GM19023 (cell line): Measurements from ENCODE around the gene DBX2.
"Not testable (repeated sequence)": the region's sequence is repeated elsewhere in the genome, so short reads cannot be mapped to it uniquely, and the experiment has no call there.

Experiments used
- ATAC-seq: cut with Tn5 transposase; IDR thresholded peaks from one replicate; pipeline ENCODE4 v1.9.1; 2021; ENCODE audit warnings: mild to moderate bottlenecking, moderate library complexity; ENCODE audit not compliant: unreplicated experiment

Gene DBX2

GRCh38 chr12:45050751-45051571, at the start of gene DBX2:
Gene DBX2, minus strand, starts transcription at chr12:45051099. Its CDS starts 172 bp downstream, at chr12:45050927.
- ATAC-seq, result no peak

DNA sequence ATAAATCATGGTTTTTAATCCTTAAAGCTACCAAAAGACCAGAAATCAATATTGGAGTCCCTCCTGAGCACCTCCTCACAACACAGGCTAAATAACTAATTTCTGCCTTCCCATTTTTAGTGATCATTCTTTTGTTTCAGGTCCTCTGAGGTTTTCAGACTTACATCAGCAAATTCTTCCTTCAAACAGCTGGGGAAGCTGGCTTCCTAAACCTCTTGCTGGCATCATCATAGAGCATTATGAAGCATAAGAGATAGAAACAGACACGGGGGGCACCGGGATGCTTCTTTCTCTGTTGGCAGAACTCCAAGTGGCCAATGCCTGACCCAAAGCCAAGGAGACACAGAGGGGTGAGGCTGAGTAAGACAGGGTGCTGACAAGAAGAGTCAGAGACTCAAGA, 47.9 kb upstream of the DBX2 start:
- no peak for ATAC-seq

DNA sequence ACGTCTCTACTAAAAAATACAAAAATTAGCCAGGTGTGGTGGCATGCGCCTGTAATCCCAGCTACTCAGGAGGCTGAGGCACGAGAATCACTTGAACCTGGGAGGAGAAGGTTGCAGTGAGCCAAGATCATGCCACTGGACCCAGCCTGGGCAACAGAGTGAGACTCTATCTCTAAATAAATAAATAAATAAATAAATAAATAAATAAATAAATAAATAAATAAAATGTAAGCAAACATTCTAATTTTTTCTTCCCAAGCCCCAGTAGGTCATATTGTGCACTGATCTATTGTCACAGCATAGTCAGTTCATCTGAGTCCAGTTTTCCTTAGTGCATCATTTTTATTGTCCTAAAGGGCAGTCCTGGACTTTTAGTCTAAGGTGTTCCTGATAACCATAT, 44.5 kb upstream of the DBX2 start:
- not testable (repeated sequence) for ATAC-seq

DNA sequence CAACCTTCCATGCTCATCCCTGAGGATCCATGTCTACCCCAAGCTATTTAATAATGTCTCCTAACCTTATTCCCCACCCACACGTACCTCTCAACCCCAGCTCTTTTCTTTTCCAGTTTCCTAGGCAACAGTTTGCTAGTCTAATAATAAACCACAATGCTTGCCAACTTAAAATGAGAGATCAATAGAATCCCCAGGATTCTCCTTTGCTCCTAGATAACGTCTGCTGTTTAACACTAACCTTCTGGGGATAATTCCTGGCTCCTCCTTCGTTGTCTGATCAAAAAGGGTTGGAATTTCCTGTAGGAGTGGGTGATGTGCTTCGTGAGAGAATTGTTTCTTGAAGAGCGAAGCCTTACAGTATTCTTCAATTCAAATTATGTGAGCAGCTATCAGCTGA, 42.2 kb upstream of the DBX2 start:
- ATAC-seq, result no peak

GRCh38 chr12:45089411-45090075, 38.6 kb upstream of the DBX2 start:
- no peak for ATAC-seq

GRCh38 chr12:45088608-45089007, 37.7 kb upstream of the DBX2 start:
- no peak for ATAC-seq

GRCh38 chr12:45084248-45084647, 33.3 kb upstream of the DBX2 start:
- ATAC-seq, result not testable (repeated sequence)

DNA sequence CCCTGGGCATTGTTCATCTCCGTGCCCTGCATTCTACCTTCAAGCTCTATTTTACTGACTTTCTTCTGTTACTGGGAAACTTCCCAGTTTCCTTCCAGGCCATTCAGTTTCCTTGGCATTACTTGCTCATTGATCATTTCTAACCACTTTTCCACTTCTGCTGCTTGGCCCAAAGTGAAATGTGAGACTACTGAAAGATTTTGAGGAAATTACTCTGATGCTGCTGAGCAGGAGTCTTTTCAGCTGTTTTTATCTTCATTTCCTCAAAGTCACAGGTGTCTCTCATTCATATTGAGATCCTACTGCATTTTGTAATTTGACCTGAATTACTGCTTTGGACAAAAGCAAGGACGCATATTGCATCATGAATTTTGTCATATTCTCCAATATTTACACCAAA, 26.4 kb upstream of the DBX2 start:
- no peak for ATAC-seq

DNA sequence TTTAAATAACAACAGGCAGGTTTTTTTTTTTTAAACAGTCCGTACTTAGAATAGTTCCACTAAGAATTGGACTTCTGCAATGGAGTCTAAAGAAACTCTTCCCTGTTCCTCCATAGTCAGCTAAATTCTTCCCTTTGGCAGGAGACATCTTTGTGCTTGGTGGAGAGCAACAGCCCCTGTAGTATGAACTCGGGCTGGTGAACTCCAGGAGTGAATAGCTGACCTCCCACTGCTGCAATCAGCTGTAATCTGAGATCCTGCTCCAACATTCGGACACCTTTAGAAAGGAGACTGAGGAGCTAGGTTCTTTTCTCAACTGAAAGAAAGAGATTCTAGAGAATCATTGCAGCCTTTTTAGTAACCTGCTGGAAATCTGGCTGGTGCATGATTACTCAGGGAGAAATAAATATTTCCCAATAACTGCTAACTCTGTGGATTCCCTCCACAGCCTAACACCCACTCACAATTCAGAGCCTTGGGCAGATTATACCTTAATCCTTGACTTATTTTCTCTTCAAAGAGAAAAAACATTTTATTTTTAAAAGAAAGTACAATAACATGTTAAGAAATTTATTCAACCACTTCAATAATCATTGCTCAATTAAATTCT, 25.6 kb upstream of the DBX2 start:
- no peak for ATAC-seq

GRCh38 chr12:45075587-45076282, 24.8 kb upstream of the DBX2 start:
- ATAC-seq, result no peak

DNA sequence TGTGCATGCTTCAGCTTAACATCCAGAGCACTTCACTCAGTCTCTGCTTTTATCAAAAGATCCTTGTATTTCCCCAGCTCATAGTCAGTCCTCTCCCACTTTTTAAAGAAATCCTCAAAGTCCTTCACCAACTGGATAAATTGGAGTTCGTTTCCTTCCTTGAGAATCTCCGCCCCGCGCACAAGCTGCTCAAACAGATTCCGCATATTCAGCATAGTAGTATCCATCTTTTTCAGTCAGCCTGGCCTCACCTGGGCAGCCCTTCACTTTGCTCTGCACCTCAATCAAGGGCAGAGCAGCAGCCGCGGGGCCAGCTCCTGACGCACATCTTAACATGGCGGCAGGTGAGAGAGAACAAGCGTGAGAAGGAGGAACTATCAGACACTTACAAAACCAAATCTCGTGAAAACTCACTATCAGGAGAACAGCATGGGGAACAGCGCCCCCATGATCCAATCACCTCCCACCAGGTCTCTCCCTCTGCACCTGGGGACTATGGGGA, 14.3 kb upstream of the DBX2 start:
- ATAC-seq, result no peak

GRCh38 chr12:45060976-45061375, 10.1 kb upstream of the DBX2 start:
- ATAC-seq, result no peak

- no peak for ATAC-seq
These were observed 750 bp upstream of the DBX2 start for GRCh38 chr12:45051572-45052125.

DNA sequence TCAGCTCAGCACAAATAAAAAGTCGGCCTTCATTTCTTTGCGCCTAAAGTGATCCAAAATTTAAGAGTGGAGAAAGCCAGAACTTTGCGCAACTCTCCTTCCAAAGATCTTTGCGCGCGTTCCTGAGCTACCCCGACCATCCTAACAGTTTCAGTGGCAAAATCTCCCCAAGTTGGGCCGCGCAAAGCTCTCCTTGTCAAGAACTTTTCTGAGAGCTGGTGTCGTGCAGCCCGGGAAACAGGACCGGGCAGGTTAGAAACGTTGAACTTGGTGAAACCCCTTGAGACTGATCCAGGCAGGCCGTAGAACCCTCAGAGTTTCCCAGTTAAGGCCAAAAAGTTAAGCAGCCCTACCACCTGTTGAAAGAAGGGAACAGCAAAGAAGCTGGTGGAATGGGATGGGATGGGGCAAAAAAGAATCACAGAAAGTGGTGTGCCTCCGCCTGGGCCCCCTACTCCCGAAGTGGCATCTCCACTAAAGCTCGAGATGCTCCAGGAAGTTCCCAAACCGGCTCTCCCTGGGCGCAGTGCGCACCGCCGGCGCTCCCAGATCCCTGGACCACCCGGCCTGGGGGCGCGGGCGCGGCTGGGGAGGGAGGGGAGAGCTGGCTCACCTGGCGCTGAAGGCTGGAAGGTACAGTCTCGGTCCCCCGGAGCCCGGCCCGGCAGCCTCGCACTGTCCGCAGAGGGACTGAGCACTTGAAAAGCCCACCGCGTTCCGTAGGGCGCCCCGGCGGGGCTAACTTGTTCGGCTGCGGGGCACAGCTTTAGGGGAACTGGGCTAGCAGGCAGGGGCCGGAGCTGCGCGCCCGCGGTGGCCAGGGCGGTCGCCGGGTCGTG, 768 bp downstream of the DBX2 start:
- ATAC-seq, result no peak

- no peak for ATAC-seq
These were observed 8.3 kb downstream of the DBX2 start for GRCh38 chr12:45042599-45042998.

GRCh38 chr12:45040977-45041376, 9.9 kb downstream of the DBX2 start:
- no peak for ATAC-seq

GRCh38 chr12:45039757-45040156, 11.1 kb downstream of the DBX2 start:
- no peak for ATAC-seq

GRCh38 chr12:45034861-45035265, 16.0 kb downstream of the DBX2 start:
- ATAC-seq, result no peak

DNA sequence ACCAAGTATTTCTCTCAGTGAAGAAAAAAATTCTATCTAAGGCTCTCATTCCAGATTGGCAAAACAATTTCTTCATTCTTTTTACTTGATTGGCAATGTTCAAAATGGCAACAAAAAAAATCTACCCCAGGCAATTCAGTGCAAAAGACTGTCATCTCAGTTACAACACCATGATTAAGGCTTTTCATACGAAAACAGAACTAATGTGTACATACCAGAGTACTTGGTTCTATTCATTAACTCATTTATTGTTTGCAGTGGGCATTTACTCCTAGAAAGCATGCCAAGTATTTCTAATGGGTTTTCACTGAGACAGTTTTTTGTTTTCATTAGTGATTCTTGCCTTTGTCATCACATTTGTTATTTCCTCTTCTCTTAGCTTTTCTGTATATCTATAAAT, 33.0 kb downstream of the DBX2 start:
- no peak for ATAC-seq

GRCh38 chr12:45014396-45014795, 36.5 kb downstream of the DBX2 start:
- ATAC-seq, result no peak
